ELR (cell line): ENCODE measurements around the gene TOR1A.
"Not testable (repeated sequence)": the region's sequence is repeated elsewhere in the genome, so short reads cannot be mapped to it uniquely, and the experiment has no call there.

Source experiments
- DNase-seq: peaks from one replicate; pipeline ENCODE4 v3.0.0-alpha.2; 2015; ENCODE audit warnings: low read depth

Gene TOR1A

DNA sequence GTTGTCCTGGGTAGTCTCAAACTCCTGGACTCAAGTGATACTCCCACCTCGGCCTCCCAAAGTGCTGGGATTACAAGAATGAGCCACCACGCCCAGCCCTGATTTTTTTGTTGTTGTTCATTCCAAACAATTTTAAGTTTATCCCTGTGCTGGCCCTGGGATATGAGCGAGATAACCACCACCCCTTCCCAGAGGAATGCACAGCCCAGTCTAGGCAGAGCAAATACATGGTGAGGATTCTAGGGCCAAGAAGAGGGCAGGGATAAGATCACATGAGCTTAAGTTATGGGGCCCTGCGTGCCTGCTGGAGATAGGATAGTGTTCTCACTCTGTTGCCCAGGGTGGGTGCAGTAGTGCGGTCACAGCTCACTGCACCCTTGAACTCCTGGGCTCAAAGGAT is 42.0 kb downstream of the TOR1A start:
- DNase-seq: no peak

DNA sequence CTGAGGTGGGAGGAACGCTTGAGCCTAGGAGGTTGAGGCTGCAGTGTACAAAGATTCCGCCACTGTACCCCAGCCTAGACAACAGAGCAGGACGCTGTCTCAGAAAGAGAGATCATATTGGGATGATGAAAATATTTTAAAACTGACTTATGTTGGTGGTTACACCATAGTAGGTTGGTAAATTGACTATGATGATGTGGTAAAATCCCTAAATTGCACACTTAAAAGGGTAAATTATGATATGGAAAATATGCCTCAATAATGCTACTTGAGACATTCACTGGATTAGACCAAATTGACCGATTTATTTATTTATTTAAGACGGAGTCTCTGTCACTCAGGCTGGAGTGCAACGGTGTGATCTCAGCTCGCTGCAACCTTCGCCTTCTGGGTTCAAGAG is 42.8 kb downstream of the TOR1A start:
- no peak for DNase-seq

DNA sequence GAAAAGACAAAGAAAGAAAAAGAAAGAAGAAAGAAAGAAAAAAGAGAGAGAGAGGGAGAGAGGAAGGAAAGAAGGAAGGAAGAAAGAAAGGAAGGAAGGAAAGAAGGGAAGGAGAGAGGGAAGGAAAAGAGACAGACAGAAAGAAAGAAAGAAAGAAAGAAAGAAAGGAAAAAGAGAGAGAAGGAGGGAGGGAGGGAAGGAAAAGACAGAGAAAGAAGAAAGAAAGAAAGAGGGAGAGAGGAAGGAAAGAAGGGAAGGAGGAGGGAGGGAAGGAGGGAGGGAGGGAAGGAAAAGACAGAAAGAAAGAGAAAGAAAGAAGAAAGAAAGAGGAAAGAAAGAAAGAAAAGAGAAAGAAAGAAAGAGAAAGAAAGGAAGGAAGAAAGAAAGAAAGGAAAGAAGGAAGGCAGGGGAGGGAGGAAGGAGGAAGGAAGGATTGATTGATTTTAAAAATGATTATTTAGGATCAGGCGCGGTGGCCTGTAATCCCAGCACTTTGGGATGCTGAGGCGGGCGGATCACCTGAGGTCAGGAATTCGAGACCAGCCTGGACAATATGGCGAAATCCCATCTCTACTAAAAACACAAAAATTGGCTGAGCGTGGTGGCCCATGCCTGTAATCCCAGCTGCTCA is 44.3 kb downstream of the TOR1A start:
- DNase-seq: no peak

DNA sequence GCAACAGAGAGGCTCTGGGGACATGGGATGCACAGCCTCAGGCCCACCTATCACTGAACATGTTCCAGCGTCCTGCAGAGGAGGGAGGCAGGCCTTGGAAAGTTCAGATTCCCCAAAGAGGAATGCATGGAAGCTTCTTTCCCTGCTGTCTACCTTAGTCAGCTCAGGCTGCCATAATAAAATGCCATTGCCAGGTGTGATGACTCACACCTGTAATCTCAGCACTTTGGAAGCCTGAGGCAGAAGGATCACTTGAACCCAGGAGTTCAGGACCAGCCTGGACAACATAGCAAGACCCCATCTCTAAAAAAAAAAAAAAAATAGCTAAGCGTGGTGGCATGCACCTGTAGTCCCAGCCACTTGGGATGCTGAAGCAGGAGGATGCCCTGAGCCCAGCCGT is 45.5 kb downstream of the TOR1A start:
- DNase-seq: no peak

DNA sequence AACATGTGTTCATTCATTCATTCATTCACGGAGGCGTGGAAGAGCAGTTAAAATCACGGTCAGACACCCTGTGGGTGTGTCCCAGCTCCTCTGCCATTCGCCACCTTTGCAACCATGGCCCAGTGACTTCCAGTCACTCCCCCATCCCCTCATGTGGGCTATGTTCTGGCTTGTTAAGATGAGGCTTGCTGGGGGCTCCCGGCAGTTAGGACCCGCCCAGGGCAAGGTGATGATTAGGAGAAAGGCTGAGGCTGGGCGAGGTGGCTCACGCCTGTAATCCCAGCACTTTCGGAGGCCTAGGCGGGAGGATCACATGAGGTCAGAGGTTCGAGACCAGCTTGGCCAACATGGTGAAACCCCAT is 46.2 kb downstream of the TOR1A start:
- DNase-seq: no peak

DNA sequence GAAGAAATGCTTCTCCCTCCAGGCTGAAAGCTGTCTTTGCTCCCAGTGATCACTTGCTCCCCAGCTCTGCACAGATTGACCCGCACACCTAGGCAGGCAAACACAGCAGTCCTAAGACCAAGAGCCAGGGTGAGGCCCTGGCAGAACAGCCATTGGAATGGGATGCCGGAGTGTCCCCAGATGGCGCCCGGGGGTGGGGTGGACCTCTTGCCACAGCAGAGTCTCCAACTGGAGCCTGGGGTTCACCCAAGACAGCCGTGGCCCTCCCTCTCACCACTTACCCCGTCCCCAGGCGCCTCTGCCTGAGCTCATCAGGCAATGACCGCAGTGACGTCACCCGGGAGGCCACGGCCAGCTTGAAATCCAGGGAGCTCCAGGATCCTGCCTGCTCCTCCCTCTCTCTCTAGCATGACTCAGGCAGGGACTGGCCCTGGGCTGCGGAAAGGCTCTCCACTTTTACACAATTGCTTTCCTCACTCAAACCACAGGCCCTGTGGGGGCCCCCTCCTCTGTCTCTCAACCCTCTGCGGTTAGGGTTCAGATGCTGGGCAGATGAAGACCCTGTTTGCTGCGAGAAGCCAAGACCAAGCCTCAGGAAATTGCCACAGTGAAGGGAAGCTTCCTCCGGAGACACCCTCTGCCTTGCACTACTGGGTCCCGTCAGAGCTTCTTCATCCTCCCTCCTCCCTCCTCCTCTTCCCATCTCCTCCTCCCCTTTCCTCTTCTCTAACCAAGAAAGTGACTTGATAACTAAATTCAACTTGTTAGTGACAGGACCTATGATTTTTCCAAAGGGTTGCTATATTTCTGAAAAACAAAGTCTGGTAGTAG is 46.8 kb downstream of the TOR1A start:
- peak; percentile 100 for DNase-seq

DNA sequence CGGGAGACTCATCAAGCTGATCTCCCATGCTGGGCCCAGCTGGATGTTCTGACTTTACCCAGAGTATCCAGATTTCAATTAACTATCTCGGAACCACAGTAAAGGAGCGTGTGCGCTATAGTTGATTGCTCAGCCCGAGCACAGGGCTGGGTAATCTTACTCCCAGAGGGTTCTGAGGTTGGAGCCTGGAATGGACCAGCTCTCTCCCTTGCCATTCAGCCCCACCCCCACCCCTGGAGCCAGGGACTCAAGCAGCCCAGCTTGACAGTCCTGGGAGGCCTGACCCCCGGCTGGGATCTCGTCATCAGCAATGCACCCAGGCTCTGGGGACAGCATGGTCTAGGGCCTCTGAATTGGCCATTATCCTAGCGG is 47.4 kb downstream of the TOR1A start:
- no peak for DNase-seq

DNA sequence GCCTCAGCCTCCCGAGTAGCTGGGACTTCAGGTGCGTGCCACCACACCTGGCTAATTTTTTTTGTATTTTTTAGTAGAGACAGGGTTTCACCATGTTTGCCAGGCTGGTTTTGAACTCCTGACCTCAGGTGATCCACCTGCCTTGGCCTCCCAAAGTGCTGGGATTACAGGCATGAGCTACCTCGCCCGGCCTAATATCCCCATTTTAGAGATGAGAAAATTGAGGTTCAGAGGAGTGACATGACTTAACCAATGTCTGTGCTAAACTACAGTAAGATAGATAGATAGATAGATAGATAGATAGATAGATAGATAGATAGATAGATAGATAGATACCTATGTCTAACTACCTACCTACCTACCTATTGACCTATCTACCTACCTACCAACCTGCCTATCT is 47.8 kb downstream of the TOR1A start:
- DNase-seq: not testable (repeated sequence)

DNA sequence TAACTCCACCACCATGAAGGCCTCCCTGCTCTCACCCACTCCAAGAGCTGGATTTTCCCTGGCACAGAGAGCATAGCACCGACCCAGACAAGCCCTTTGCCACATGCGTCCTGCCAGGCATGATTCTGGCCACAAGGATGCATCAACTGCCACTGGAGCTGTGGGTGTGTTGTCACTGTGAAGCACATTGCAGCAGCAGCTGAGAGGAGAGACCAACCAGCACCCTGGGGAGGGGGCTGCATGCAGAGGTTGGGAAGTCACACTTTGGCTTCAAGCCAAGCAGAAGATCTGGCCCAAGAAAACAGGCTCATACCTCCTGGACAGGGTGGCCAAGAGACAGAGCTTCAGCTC is 48.5 kb downstream of the TOR1A start:
- no peak for DNase-seq

DNA sequence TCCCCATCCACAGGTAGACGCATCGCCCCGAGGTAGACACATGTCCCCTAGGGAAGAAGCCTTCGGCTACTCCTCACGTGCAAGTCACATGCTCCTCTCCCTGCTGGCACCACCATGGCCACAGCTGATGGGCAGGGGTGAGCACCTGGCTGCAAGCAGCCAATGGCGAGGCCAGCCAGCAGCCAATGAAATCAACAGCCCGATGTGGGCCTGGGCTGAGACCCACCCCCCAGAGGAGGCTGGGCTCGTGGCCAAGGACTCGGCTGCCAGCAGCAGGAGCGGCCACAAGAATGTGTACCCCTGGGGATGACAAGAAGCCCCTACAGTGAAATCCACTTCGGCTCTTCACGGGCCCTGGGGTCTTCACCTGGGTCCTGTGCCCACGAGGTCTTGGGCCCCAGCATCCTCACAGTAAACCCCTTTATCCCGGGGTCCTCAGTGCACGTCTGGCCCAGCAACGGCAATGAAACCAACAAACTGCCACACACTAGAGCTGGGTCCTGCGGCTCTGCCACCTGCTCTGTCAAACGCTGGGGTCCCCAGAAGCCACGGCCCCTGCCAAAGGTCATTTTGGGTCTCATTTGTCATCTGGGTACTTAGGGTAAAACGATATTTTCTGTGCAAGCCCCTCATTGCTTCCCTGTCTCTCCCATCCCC is 49.0 kb downstream of the TOR1A start:
- no peak for DNase-seq

DNA sequence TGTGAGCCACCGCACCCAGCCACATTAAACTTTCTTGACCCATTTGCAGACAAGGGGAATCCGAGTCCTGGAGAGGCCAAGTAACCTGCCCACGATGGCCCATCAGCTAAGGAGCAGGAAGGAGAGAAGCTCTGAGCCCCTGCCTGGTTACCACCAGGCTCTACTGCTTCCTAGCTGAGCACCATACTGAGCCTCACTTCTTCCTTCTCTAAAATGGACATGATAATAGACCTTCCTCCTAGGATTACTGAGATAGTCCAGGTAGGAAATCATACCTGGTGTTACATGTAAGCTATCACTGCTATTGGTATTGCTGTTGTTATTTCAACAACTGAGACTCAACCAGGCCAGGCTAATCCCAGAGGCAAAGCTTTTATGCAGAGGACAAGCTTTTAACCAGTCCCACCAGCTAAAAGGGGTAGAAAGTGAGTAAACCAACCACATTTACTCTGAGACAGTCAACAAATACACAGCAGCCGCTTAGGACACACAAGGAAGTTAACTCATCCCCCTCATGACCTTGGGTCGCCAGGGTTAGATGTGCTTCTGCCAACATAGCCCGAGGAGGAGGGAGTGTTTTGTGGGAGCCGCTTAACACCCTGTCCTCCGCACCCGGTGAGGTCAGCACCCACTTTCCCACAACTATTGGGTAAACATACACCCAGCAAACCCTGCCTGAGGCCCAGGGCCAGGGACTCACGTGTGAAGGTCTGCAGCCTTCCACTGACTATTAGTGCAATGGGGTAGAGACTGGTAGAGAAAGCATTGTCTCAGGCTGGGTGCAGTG is 50.5 kb downstream of the TOR1A start:
- peak; percentile 98 for DNase-seq

DNA sequence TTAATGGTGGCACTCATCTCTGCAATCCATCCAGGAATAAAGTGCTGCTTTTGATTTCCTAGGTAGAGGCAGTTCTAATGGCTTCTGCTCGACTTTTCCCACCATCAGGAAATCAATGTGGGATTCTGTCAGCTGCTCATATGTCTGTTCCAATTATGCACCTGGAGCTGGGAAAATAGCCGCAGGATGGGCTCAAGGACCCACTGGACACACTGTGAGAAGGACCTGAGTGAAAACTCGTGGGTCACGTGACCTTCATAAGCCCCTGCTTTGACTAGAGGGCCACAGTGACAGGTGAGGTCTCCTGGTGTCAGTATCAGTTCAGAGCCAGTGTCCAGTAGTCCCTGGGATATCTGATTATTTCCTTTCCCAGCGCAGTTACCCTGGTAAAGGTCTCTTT is 53.2 kb downstream of the TOR1A start:
- DNase-seq: no peak

DNA sequence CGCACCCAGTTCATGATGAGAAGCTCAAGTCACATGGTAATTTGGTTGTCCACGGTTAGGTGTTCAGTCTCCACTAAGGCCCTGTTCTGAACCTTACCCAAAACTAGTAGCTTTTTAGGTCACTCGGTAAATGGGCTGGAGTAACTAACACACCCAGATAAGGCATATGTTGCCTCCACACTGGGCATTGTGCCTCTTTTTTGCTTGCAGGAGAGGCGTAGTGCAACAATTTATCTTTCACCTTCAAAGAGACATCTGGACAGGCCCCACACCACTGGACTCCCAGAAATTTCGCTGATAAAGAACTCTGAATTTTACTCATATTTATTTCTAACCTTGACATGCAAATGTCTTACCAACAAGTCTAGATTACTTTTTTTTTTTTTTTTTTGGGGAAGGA is 54.3 kb downstream of the TOR1A start:
- DNase-seq: no peak

DNA sequence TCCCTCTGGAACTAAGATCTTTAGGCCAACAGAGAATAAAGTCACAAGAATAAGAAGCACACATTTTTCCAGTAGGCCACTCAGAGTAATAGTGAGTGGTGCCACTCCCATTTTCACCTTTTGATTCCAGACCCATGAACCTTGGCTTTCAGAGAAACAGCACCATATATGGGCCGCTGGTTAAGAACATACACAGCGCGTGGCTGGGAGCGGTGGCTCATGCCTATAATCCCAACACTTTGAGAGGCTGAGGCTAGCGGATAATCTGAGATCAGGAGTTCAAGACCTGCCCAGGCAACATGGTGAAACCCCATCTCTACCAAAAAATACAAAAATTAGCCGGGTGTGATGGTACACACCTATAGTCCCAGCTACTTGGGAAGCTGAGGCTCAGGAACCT is 55.5 kb downstream of the TOR1A start:
- no peak for DNase-seq

DNA sequence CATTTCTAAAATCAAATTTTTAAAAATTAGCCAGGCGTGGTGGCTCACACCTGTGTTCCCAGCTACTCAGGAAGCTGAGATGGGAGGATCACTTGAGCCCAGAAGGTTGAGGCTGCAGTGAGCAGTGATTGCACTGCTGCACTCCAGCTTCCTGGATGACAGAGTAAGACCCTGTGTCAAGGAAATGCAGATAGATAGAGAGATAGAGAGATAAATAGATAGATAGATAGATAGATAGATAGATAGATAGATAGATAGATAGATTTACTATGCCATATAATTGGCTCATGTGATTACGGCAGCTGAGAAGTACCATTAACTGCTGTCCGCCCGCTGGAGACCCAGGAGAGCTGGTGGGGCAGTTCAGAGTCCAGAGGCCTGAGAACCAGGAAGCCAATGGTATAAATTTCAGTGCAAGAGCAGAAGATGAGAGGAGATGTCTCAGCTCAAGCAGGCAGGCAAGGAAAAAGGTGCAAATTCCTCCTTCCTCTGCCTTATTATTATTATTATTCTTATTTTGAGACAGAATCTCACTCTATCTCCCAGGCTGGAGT is 58.1 kb downstream of the TOR1A start:
- DNase-seq: no peak

DNA sequence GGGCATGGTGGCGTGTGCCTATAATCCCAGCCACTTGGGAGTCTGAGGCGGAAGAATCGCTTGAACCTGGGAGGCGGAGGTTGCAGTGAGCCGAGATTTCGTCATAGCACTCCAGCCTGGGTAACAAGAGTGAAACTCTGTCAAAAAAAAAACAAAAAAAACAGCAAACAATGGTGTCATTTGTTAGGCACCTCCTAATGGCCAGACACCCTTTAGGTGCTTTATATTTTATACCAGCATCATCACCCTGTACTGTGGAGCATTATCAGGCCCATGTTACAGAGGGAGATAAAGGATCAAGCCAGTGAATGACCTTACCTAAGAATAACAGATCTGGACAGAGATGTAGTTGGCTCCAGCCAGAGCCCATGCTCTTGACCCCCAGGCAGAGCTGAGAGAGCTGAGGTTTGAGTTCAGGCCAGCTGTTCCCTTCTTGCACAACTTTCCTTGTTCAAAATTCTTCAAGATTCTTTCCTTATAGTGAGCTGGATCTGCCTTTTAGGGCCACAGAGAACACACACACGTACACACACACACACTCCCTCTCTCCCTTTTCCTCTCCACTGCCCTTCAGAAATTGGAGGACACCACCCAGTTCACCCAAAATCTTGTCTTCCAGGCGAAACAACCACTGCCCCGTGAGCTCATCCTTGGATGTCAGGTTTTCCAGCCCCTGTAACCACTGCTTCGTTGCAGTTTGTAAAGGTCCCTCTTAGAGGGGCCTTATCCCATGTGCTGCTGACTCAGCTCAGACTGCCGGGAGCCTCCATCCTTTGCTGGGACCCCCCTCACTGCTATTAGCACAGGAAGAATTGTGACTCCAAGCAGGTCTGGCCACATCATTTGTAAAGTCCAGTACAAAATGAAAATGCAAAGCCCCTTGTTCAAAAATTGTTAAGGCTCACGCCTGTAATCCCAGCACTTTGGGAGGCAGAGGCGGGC is 60.7 kb downstream of the TOR1A start:
- DNase-seq: no peak
